Stimulated activated CD8-positive, alpha-beta memory T cell treated with anti-CD3 and anti-CD28 coated beads, Interleukin-7, amount 100 ng/mL, for 48 hours (primary cell): ENCODE measurements around the gene NCAM1.
"Not testable (repeated sequence)": the region's sequence is repeated elsewhere in the genome, so short reads cannot be mapped to it uniquely, and the experiment has no call there.

Experiments used
- DNase-seq, 2 donors: peaks; one replicate each; pipeline ENCODE4 v3.0.0-alpha.2; 2020; ENCODE audit warnings: low read depth in 1 of 2; ENCODE audit errors: extremely low read depth in 1 of 2

NCAM1 gene

GRCh38 chr11:113296447-113297205 is 335.4 kb downstream of the NCAM1 start:
- no peak for DNase-seq

GRCh38 chr11:113298496-113298895 is 337.3 kb downstream of the NCAM1 start:
- not testable (repeated sequence) for DNase-seq

- DNase-seq, result no peak
Measured at GRCh38 chr11:113304916-113305315, 343.7 kb downstream of the NCAM1 start.

GRCh38 chr11:113305440-113306336 is 344.5 kb downstream of the NCAM1 start:
- peak; percentile 35 to 45 for DNase-seq

- no peak for DNase-seq
Measured at GRCh38 chr11:113308601-113309000, 347.4 kb downstream of the NCAM1 start.

GRCh38 chr11:113311536-113311935 is 350.3 kb downstream of the NCAM1 start:
- no peak for DNase-seq

GRCh38 chr11:113313601-113314000 is 352.4 kb downstream of the NCAM1 start:
- no peak for DNase-seq

GRCh38 chr11:113314065-113314388 is 352.8 kb downstream of the NCAM1 start:
- DNase-seq, result no peak

- DNase-seq, result peak; percentile 82 to 90
Measured at GRCh38 chr11:113314389-113315301, 353.4 kb downstream of the NCAM1 start, which contains the start of gene TTC12. TTC12 (plus strand) TSS chr11:113314583; CDS start chr11:113316258, 1,675 bp downstream.

- DNase-seq, result no peak
Measured at GRCh38 chr11:113315811-113316210, 354.6 kb downstream of the NCAM1 start.

GRCh38 chr11:113316256-113316655 is 355.0 kb downstream of the NCAM1 start:
- no peak for DNase-seq

- no peak for DNase-seq
Measured at GRCh38 chr11:113317339-113317738, 356.1 kb downstream of the NCAM1 start.

- no peak for DNase-seq
Measured at GRCh38 chr11:113319085-113319484, 357.9 kb downstream of the NCAM1 start.

- DNase-seq, result no peak
Measured at GRCh38 chr11:113322158-113322557, 360.9 kb downstream of the NCAM1 start.

GRCh38 chr11:113324250-113324649 is 363.0 kb downstream of the NCAM1 start:
- DNase-seq, result no peak
